Measurements from ENCODE around the gene SUPT5H. TPM values are rescaled to one million over a fixed set of nuclear protein-coding genes. Genes with fewer than 3 reads are reported as not detected.

Gene SUPT5H
- 139 TPM for total RNA-seq (ENCODE audit: unreplicated experiment)
- long read RNA-seq, partial matches to known transcripts: 8 of 12 reads
- long read RNA-seq, other reads (novel, unspliced or antisense): 1 of 12 reads

GRCh38 chr19:39445196-39446111, at the start of gene SUPT5H:
Gene SUPT5H (plus strand): TSS chr19:39445582. CDS start chr19:39445891, 309 bp downstream.
- H3K27ac Mint-ChIP-seq (ENCODE audit: unreplicated experiment): peak within 1 kb of the TSS; percentile 95
- peaks cover 32% of the 10 kb centered on the region for H3K4me1 Mint-ChIP-seq (ENCODE audit: unreplicated experiment)
- H3K27me3 Mint-ChIP-seq (ENCODE audit: unreplicated experiment): peaks cover 11% of the 10 kb centered on the region
- DNase-seq (ENCODE audit: low spot score): peak; percentile 94
- no peak for TF ChIP-seq CTCF (IDR thresholded peaks at IDR 0.05; ENCODE audit: unreplicated experiment)
- H3K9me3 Mint-ChIP-seq (ENCODE audit: unreplicated experiment): no peaks in the 10 kb centered on the region
- peaks cover 17% of the 10 kb centered on the region for H3K36me3 Mint-ChIP-seq (ENCODE audit: low read depth, unreplicated experiment)
- H3K4me3 Mint-ChIP-seq (ENCODE audit: unreplicated experiment): peak within 1 kb of the TSS; percentile 99

- H3K9me3 Mint-ChIP-seq (ENCODE audit: unreplicated experiment): no peaks in the 10 kb centered on the region
- peaks cover 13% of the 10 kb centered on the region for H3K36me3 Mint-ChIP-seq (ENCODE audit: low read depth, unreplicated experiment)
- H3K4me1 Mint-ChIP-seq (ENCODE audit: unreplicated experiment): peaks cover 20% of the 10 kb centered on the region
- TF ChIP-seq CTCF (IDR thresholded peaks at IDR 0.05; ENCODE audit: unreplicated experiment): peak; percentile 76
- peak overlapping the region; percentile 89 for H3K27ac Mint-ChIP-seq (ENCODE audit: unreplicated experiment)
- peak; percentile 94 for DNase-seq (ENCODE audit: low spot score)
- peaks cover 21% of the 10 kb centered on the region for H3K27me3 Mint-ChIP-seq (ENCODE audit: unreplicated experiment)
- peak overlapping the region; percentile 38 for H3K4me3 Mint-ChIP-seq (ENCODE audit: unreplicated experiment)
Measured at GRCh38 chr19:39397360-39398296, 47.8 kb upstream of the SUPT5H start.

GRCh38 chr19:39398297-39398864, 47.0 kb upstream of the SUPT5H start:
- H3K4me3 Mint-ChIP-seq (ENCODE audit: unreplicated experiment): no peak overlapping the region

GRCh38 chr19:39399668-39400050, 45.7 kb upstream of the SUPT5H start:
- TF ChIP-seq CTCF (IDR thresholded peaks at IDR 0.05; ENCODE audit: unreplicated experiment): no peak
- Mint-ChIP-seq H3K36me3 (ENCODE audit: low read depth, unreplicated experiment) (peaks cover 12% of the 10 kb centered on the region), H3K27ac (ENCODE audit: unreplicated experiment) (no peak overlapping the region), H3K4me1 (ENCODE audit: unreplicated experiment) (peaks cover 23% of the 10 kb centered on the region), H3K9me3 (ENCODE audit: unreplicated experiment) (no peaks in the 10 kb centered on the region), H3K27me3 (ENCODE audit: unreplicated experiment) (peaks cover 23% of the 10 kb centered on the region), H3K4me3 (ENCODE audit: unreplicated experiment) (peak overlapping the region; percentile 42)
- DNase-seq (ENCODE audit: low spot score): no peak

More at GRCh38 chr19:39398297-39398864, 47.0 kb upstream of the SUPT5H start:
- Mint-ChIP-seq H3K27me3 (ENCODE audit: unreplicated experiment) (peaks cover 21% of the 10 kb centered on the region), H3K36me3 (ENCODE audit: low read depth, unreplicated experiment) (peaks cover 13% of the 10 kb centered on the region), H3K27ac (ENCODE audit: unreplicated experiment) (peak overlapping the region; percentile 89), H3K4me1 (ENCODE audit: unreplicated experiment) (peaks cover 20% of the 10 kb centered on the region), H3K9me3 (ENCODE audit: unreplicated experiment) (no peaks in the 10 kb centered on the region)
- TF ChIP-seq CTCF (IDR thresholded peaks at IDR 0.05; ENCODE audit: unreplicated experiment): no peak
- no peak for DNase-seq (ENCODE audit: low spot score)
